ENCODE data around the gene KPNA6.

The KPNA6 gene

GRCh38 chr1:32220746-32221580 is 113.1 kb downstream of the KPNA6 start:
- Histone ChIP-seq H3K4me3 (replicated peaks; ENCODE audit: insufficient read depth, low read length) (no peak overlapping the region; the same call in 1 of the 2 replicates), H3K27me3 (ENCODE audit: insufficient read depth, poor library complexity, severe bottlenecking) (no peaks in the 10 kb centered on the region), H3K27ac (replicated peaks) (no peak overlapping the region)
- TF ChIP-seq CTCF (IDR thresholded peaks at IDR 0.05; ENCODE audit: insufficient read depth, low read length) (no peak), POLR2AphosphoS5 (IDR thresholded peaks at IDR 0.05; ENCODE audit: low read depth) (no peak), GABPA (IDR thresholded peaks at IDR 0.05; ENCODE audit: low read depth) (no peak), SPI1 (IDR thresholded peaks at IDR 0.05; ENCODE audit: borderline replicate concordance, low read depth) (no peak)
- TF ChIP-seq, protein P1, sequence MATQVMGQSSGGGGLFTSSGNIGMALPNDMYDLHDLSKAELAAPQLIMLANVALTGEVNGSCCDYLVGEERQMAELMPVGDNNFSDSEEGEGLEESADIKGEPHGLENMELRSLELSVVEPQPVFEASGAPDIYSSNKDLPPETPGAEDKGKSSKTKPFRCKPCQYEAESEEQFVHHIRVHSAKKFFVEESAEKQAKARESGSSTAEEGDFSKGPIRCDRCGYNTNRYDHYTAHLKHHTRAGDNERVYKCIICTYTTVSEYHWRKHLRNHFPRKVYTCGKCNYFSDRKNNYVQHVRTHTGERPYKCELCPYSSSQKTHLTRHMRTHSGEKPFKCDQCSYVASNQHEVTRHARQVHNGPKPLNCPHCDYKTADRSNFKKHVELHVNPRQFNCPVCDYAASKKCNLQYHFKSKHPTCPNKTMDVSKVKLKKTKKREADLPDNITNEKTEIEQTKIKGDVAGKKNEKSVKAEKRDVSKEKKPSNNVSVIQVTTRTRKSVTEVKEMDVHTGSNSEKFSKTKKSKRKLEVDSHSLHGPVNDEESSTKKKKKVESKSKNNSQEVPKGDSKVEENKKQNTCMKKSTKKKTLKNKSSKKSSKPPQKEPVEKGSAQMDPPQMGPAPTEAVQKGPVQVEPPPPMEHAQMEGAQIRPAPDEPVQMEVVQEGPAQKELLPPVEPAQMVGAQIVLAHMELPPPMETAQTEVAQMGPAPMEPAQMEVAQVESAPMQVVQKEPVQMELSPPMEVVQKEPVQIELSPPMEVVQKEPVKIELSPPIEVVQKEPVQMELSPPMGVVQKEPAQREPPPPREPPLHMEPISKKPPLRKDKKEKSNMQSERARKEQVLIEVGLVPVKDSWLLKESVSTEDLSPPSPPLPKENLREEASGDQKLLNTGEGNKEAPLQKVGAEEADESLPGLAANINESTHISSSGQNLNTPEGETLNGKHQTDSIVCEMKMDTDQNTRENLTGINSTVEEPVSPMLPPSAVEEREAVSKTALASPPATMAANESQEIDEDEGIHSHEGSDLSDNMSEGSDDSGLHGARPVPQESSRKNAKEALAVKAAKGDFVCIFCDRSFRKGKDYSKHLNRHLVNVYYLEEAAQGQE (IDR thresholded peaks at IDR 0.05; ENCODE audit: insufficient replicate concordance, low read depth), result no peak
- no peak for DNase-seq (ENCODE audit: low read depth in 1 of 2, low spot score in 1 of 2)

DNA sequence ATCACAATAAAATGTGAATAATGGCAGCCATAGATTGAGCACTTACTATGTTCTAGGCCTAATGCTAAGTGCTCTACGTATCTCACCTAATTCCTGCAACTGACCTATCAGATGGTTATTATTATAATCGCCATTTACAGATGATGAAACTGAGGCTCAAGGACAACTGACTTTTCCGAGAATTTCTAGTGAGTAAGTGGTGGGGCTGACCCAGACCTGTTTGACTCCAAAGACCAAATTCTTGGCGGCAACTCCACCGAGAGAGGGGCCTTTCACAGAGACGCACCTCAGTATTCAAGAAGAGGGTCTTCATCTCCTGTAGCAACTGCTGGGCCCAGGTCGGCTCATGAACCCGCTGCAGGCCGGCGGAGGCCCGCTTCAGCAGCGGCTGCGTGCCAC is 113.7 kb downstream of the KPNA6 start:
- peak overlapping the region; percentile 75 for H3K27ac ChIP-seq (replicated peaks)
- H3K4me3 ChIP-seq (replicated peaks; ENCODE audit: insufficient read depth, low read length), result peak overlapping the region; percentile 94
- H3K27me3 ChIP-seq (ENCODE audit: insufficient read depth, poor library complexity, severe bottlenecking), result no peaks in the 10 kb centered on the region
- no peak for TF ChIP-seq CTCF (IDR thresholded peaks at IDR 0.05; ENCODE audit: insufficient read depth, low read length)
- TF ChIP-seq POLR2AphosphoS5 (IDR thresholded peaks at IDR 0.05; ENCODE audit: low read depth), result no peak
- TF ChIP-seq, protein P1 (IDR thresholded peaks at IDR 0.05; ENCODE audit: insufficient replicate concordance, low read depth), result no peak
- TF ChIP-seq SPI1 (IDR thresholded peaks at IDR 0.05; ENCODE audit: borderline replicate concordance, low read depth), result no peak
- no peak for TF ChIP-seq GABPA (IDR thresholded peaks at IDR 0.05; ENCODE audit: low read depth)
- DNase-seq (ENCODE audit: low read depth in 1 of 2, low spot score in 1 of 2), result no peak

- H3K27me3 ChIP-seq (ENCODE audit: insufficient read depth, poor library complexity, severe bottlenecking), result no peaks in the 10 kb centered on the region
- peak; percentile 86 to 92 for DNase-seq (ENCODE audit: low read depth in 1 of 2, low spot score in 1 of 2)
- peak within 1 kb of the TSS; percentile 94 for H3K4me3 ChIP-seq (replicated peaks; ENCODE audit: insufficient read depth, low read length)
- H3K27ac ChIP-seq (replicated peaks), result peak within 1 kb of the TSS; percentile 75
- TF ChIP-seq POLR2AphosphoS5 (IDR thresholded peaks at IDR 0.05; ENCODE audit: low read depth), result peak; percentile 85
- peak; percentile 35; the same call in 1 of the 2 replicates for TF ChIP-seq SPI1 (IDR thresholded peaks at IDR 0.05; ENCODE audit: borderline replicate concordance, low read depth)
- TF ChIP-seq, protein P1 (IDR thresholded peaks at IDR 0.05; ENCODE audit: insufficient replicate concordance, low read depth), result peak; percentile 58
- TF ChIP-seq CTCF (IDR thresholded peaks at IDR 0.05; ENCODE audit: insufficient read depth, low read length), result no peak
- TF ChIP-seq GABPA (IDR thresholded peaks at IDR 0.05; ENCODE audit: low read depth), result peak; percentile 87
Observed at GRCh38 chr1:32221980-32222755, 114.3 kb downstream of the KPNA6 start, which contains the start of the genes EIF3I and TMEM234. EIF3I (plus strand) TSS chr1:32222407; CDS start chr1:32222442, 35 bp downstream. TMEM234 (minus strand) TSS chr1:32222353; CDS start chr1:32222322, 31 bp downstream.
